H1 (cell line): ENCODE results near the gene NDRG4. TPM values are rescaled to one million over a fixed set of nuclear protein-coding genes. Genes with fewer than 3 reads are reported as not detected.

ENCODE experiments used
- CTCF ChIA-PET: fragments of 300-600 bp; sonication (Branson Sonifier 250); formaldehyde crosslinking; loops from one replicate; lab custom pipeline; 2021; ENCODE audit not compliant: partially characterized antibody; lab: Charles Lee
- POLR2A ChIA-PET: fragments of 300-600 bp; sonication (Branson Sonifier 250); formaldehyde crosslinking; loops from one replicate; lab custom pipeline; 2021; ENCODE audit warnings: inconsistent platforms; ENCODE audit not compliant: partially characterized antibody; lab: Charles Lee
- DNase-seq, 2 experiments: peaks; one replicate each; pipeline versions ENCODE4 v3.0.0 to v3.0.0-alpha.2; 2010 to 2022; ENCODE audit warnings: low spot score in 2 of 2, low read depth in 1 of 2, mixed read lengths in 1 of 2
- FAIRE-seq: peaks from 2 replicates; lab custom pipeline; 2011; peaks lifted over from hg19 to GRCh38; lab: Jason Lieb, UNC
- H2AFZ ChIP-seq: 2 replicates; pipeline ENCODE4 v1.8.1; 2012; ENCODE audit warnings: low read length, inconsistent platforms
- H2AK5ac ChIP-seq: 2 replicates; pipeline ENCODE4 v1.6.1; 2013; ENCODE audit warnings: low read depth, low read length
- H2BK120ac ChIP-seq: replicated peaks from 2 replicates; pipeline ENCODE3; 2013; ENCODE audit warnings: low read depth, low read length, inconsistent platforms
- H2BK12ac ChIP-seq: 2 replicates; pipeline ENCODE4 v1.6.1; 2013; ENCODE audit warnings: low read depth, low read length
- H2BK15ac ChIP-seq: 2 replicates; pipeline ENCODE4 v1.6.1; 2013; ENCODE audit warnings: low read length
- H2BK20ac ChIP-seq: 2 replicates; pipeline ENCODE4 v1.6.1; 2013; ENCODE audit warnings: low read length
- H2BK5ac ChIP-seq: 2 replicates; pipeline ENCODE4 v1.6.1; 2013; ENCODE audit warnings: low read depth, low read length
- H3K14ac ChIP-seq: 2 replicates; pipeline ENCODE4 v1.6.1; 2013; ENCODE audit warnings: inconsistent platforms; ENCODE audit not compliant: insufficient read length
- H3K18ac ChIP-seq: 2 replicates; pipeline ENCODE4 v1.6.1; 2013; ENCODE audit warnings: low read length; ENCODE audit errors: extremely low read depth
- H3K23ac ChIP-seq: 2 replicates; pipeline ENCODE4 v1.6.1; 2013; ENCODE audit warnings: inconsistent platforms; ENCODE audit not compliant: insufficient read length
- H3K23me2 ChIP-seq: 2 replicates; pipeline ENCODE4 v1.6.1; 2013; ENCODE audit warnings: low read depth, low read length
- H3K27ac ChIP-seq: 2 replicates; pipeline ENCODE4 v1.6.1; 2011; ENCODE audit warnings: low read depth, low read length, inconsistent platforms
- H3K27me3 ChIP-seq, 4 experiments: replicated peaks in 1 of 4; 1 replicate in 1 of 4; 2 replicates in 3 of 4; pipeline versions ENCODE4 v1.6.1 to v1.8.1; 2011 to 2013; ENCODE audit warnings: low read length in 3 of 4, mild to moderate bottlenecking in 3 of 4, inconsistent platforms in 2 of 4, mixed read lengths in 2 of 4, moderate library complexity in 1 of 4; ENCODE audit not compliant: control insufficient read depth in 3 of 4, insufficient read depth in 3 of 4; ENCODE audit errors: extremely low read depth in 1 of 4
- H3K36me3 ChIP-seq, 4 experiments: 2 replicates each; pipeline versions ENCODE4 v1.6.1 to v1.8.1; 2011 to 2013; ENCODE audit warnings: mild to moderate bottlenecking in 4 of 4, low read length in 3 of 4, moderate library complexity in 2 of 4, control low read depth in 1 of 4, inconsistent platforms in 1 of 4; ENCODE audit not compliant: insufficient read depth in 4 of 4, control insufficient read depth in 2 of 4
- H3K4ac ChIP-seq: replicated peaks from 2 replicates; pipeline ENCODE3; 2013; ENCODE audit warnings: low read length, low read depth, mixed read lengths, inconsistent platforms; ENCODE audit not compliant: insufficient read length
- H3K4me1 ChIP-seq, 4 experiments: replicated peaks in 1 of 4; 1 replicate in 1 of 4; 2 replicates in 3 of 4; pipeline versions ENCODE4 v1.6.1 to v1.8.1; 2011 to 2013; ENCODE audit warnings: low read length in 3 of 4, inconsistent platforms in 2 of 4, mixed read lengths in 1 of 4; ENCODE audit not compliant: insufficient read depth in 4 of 4, control insufficient read depth in 3 of 4
- H3K4me2 ChIP-seq, 2 experiments: 2 replicates each; pipeline versions ENCODE4 v1.6.1 to v1.8.1; 2011 to 2013; ENCODE audit warnings: low read depth in 2 of 2, low read length in 2 of 2, control low read depth in 1 of 2, inconsistent platforms in 1 of 2, mild to moderate bottlenecking in 1 of 2; ENCODE audit not compliant: insufficient read depth in 1 of 2
- H3K4me3 ChIP-seq, 4 experiments: fragments of 200-600, 300-600 bp in 1 of 4; sonication (generic), shearing (Covaris generic), sonication (Bioruptor Twin) in 1 of 4; 2 replicates each; pipeline versions ENCODE4 v1.5.1 to v1.8.1; 2011 to 2016; ENCODE audit warnings: low read length in 4 of 4, low read depth in 3 of 4, control low read depth in 2 of 4, inconsistent platforms in 2 of 4, mild to moderate bottlenecking in 2 of 4, mixed read lengths in 1 of 4, moderate library complexity in 1 of 4; ENCODE audit not compliant: insufficient read depth in 2 of 4; ENCODE audit errors: extremely low read depth in 1 of 4
- H3K56ac ChIP-seq: replicated peaks from 2 replicates; pipeline ENCODE3; 2013; ENCODE audit warnings: low read depth, mild to moderate bottlenecking, mixed read lengths, low read length, inconsistent platforms; ENCODE audit not compliant: insufficient read length
- H3K79me1 ChIP-seq: 2 replicates; pipeline ENCODE4 v1.6.1; 2013; ENCODE audit warnings: low read depth, low read length, control low read depth
- H3K79me2 ChIP-seq, 2 experiments: 2 replicates each; pipeline versions ENCODE4 v1.6.1 to v1.8.1; 2012 to 2013; ENCODE audit warnings: low read length in 2 of 2, mild to moderate bottlenecking in 2 of 2, inconsistent platforms in 1 of 2; ENCODE audit not compliant: insufficient read depth in 2 of 2, control insufficient read depth in 1 of 2
- H3K9ac ChIP-seq, 4 experiments: replicated peaks in 1 of 4; 1 replicate in 1 of 4; 2 replicates in 3 of 4; pipeline versions ENCODE4 v1.6.1 to v1.8.1; 2011 to 2013; ENCODE audit warnings: low read depth in 3 of 4, low read length in 3 of 4, control low read depth in 2 of 4, mild to moderate bottlenecking in 2 of 4, moderate library complexity in 2 of 4, inconsistent platforms in 1 of 4; ENCODE audit errors: extremely low read depth in 1 of 4
- H3K9me3 ChIP-seq, 2 experiments: 2 replicates each; pipeline versions ENCODE4 v1.6.1 to v1.8.1; 2012 to 2013; ENCODE audit warnings: mild to moderate bottlenecking in 2 of 2, moderate library complexity in 2 of 2, control low read depth in 1 of 2, inconsistent platforms in 1 of 2, low read depth in 1 of 2, low read length in 1 of 2, mixed read lengths in 1 of 2; ENCODE audit not compliant: insufficient read depth in 2 of 2
- H4K20me1 ChIP-seq, 2 experiments: replicated peaks in 1 of 2; 2 replicates each; pipeline versions ENCODE3 to v1.8.1; 2011 to 2013; ENCODE audit warnings: inconsistent platforms in 2 of 2, low read length in 2 of 2, mild to moderate bottlenecking in 1 of 2; ENCODE audit not compliant: insufficient read depth in 2 of 2, control insufficient read depth in 1 of 2
- H4K5ac ChIP-seq: 2 replicates; pipeline ENCODE4 v1.6.1; 2013; ENCODE audit warnings: low read length, low read depth, mixed read lengths, inconsistent platforms; ENCODE audit not compliant: insufficient read length
- H4K8ac ChIP-seq: 2 replicates; pipeline ENCODE4 v1.8.0; 2013; ENCODE audit warnings: mild to moderate bottlenecking, moderate library complexity, low read length, inconsistent platforms; ENCODE audit not compliant: insufficient read depth; ENCODE audit errors: extremely low read depth
- H4K91ac ChIP-seq: replicated peaks from 2 replicates; pipeline ENCODE3; 2013; ENCODE audit warnings: low read length, mixed read lengths, inconsistent platforms; ENCODE audit not compliant: insufficient read length
- RBBP5 ChIP-seq: IDR thresholded peaks from 2 replicates; pipeline ENCODE4 v1.7.1; 2012; ENCODE audit warnings: low read depth, mild to moderate bottlenecking, inconsistent platforms, low read length, moderate library complexity, borderline replicate concordance
- SIN3A ChIP-seq, 2 experiments: IDR thresholded peaks in 1 of 2; conservative IDR thresholded peaks in 1 of 2; 2 replicates each; pipeline ENCODE4 v1.6.1; 2011 to 2012; ENCODE audit warnings: low read length in 2 of 2, improper control_type of control experiment in 1 of 2, low read depth in 1 of 2, mild to moderate bottlenecking in 1 of 2
- WGBS, 2 experiments: shearing (Covaris generic) in 1 of 2; methylation state at CpG; one replicate each; pipeline versions ENCODE4 v1.1.6 to v1.1.7; 2013 to 2015; ENCODE audit warnings: low lambda C conversion rate in 2 of 2, mixed read lengths in 2 of 2, inconsistent platforms in 1 of 2, low coverage in 1 of 2, missing lambda C conversion rate in 1 of 2; ENCODE audit not compliant: insufficient replicate concordance in 2 of 2, insufficient coverage in 1 of 2, insufficient read length in 1 of 2; ENCODE audit errors: extremely low coverage in 1 of 2, missing lambda C conversion rate in 1 of 2; 5-methylcytosine and 5-hydroxymethylcytosine counted together
- polyA plus RNA-seq, 7 experiments: library from polyadenylated mRNA; depleted of rRNA in 3 of 7; stranded (reverse) in 5 of 7; unstranded in 2 of 7; fragments of >200 nt in 5 of 7; fragments of 200-250 nt in 2 of 7; gene quantifications; 1 replicate in 5 of 7; 2 replicates in 1 of 7; 4 replicates in 1 of 7; pipeline versions ENCODE4 v1.2.1 to v1.2.3, GENCODE V29; 2011 to 2013; ENCODE audit warnings: missing spikeins in 2 of 7, mixed read lengths in 2 of 7
- total RNA-seq: library from RNA; stranded (reverse); fragmentation: NEBNext Ultra II Directional; extraction: Animal tissue kit (Norgen Biotek cat#: 25700); gene quantifications from 2 replicates; pipeline ENCODE4 v1.2.1, GENCODE V29; 2021

The NDRG4 gene
- total and polyA plus RNA-seq, 2 of the 8 experiments (the other 6 are each of a cell fraction or from before 2014, with no cell fraction given), result 20.8 to 30.9 TPM

- no peak overlapping the region for H2AK5ac ChIP-seq
- peaks cover 20% of the 10 kb centered on the region for H3K23me2 ChIP-seq
- no peak overlapping the region for H2AFZ ChIP-seq
- H3K18ac ChIP-seq, result no peak overlapping the region
- H3K79me1 ChIP-seq, result no peaks in the 10 kb centered on the region
- H4K5ac ChIP-seq, result no peak overlapping the region
- no peak overlapping the region for H2BK15ac ChIP-seq
- H4K20me1 ChIP-seq, result peaks cover 0 to 5% of the 10 kb centered on the region in 2 experiments
- H4K8ac ChIP-seq, result no peak overlapping the region
- no peak overlapping the region for H2BK20ac ChIP-seq
- CTCF ChIA-PET, result interaction anchor here (1.2 to 2.0 kb wide), 5 partner anchors 9 to 166 kb away, joined by 3 to 7 read pairs (median 4); no protein-coding TSS in a partner anchor
- H3K79me2 ChIP-seq, result no peaks in the 10 kb centered on the region
- no peak overlapping the region for H3K9ac ChIP-seq
- peaks cover 0 to 19% (median 12%) of the 10 kb centered on the region in 4 experiments; a peak in 6 of 7 replicates for H3K4me1 ChIP-seq
- TF ChIP-seq SIN3A (conservative IDR thresholded peaks at IDR 0.05 in 1 of 2, IDR thresholded peaks at IDR 0.05 in 1 of 2; ENCODE audit: low read depth in 1 of 2, low read length in 2 of 2) (no peak), RBBP5 (0 out of 2 replicates have a peak, but pooled peaks have one; percentile 5)
- no peak overlapping the region for H3K4me3 ChIP-seq
- no peak overlapping the region for H3K27ac ChIP-seq
- H2BK5ac ChIP-seq, result no peak overlapping the region
- no peak overlapping the region for H4K91ac ChIP-seq
- FAIRE-seq, result no peak
- no peaks in the 10 kb centered on the region for H3K36me3 ChIP-seq
- 66% methylated on average over 8 of the region's 8 CpGs; no CpG with 5 or more reads in 1 of the 2 experiments for WGBS, 2 experiments
- H3K4me2 ChIP-seq, result peak overlapping the region; percentile 79 to 99; a peak in 2 of 4 replicates
- peaks cover 0 to 8% (median 4%) of the 10 kb centered on the region in 4 experiments; a peak in 4 of 7 replicates for H3K27me3 ChIP-seq
- POLR2A ChIA-PET, result interaction anchor here (1.0 to 1.6 kb wide), 3 partner anchors 10 to 22 kb away, joined by 3 to 4 read pairs (median 4); no protein-coding TSS in a partner anchor
- H3K23ac ChIP-seq, result no peak overlapping the region
- no peak overlapping the region for H2BK120ac ChIP-seq
- no peak overlapping the region for H3K4ac ChIP-seq
- H3K14ac ChIP-seq, result no peak overlapping the region
- DNase-seq, result no peak
- 0 out of 2 replicates have a peak overlapping the region, but pooled peaks have one; percentile 17 for H2BK12ac ChIP-seq
- H3K56ac ChIP-seq, result no peak overlapping the region
- no peaks in the 10 kb centered on the region for H3K9me3 ChIP-seq
Observed at GRCh38 chr16:58502217-58502921, 2.4 kb downstream of the NDRG4 start.
